ENCODE results near the gene IRF5.

DNA sequence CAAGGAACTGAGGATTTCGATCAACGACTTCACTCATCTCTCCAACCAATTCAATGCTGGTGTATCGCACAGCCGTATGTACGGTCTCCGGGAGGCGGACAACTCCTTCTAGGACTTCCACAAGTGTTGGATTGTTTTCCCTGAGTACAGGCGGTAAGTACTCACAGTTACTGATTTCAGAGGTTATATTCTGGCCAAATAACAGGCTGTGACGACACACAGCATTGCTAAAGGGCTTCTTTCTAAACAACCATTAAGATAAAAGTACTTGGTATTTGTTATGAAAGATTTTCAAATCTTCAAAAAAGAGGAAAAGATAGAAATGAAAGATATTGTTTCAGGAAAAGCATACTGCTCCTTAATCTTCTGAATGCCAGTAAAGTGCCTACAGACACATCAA, 52.2 kb downstream of the IRF5 start:
- TF ChIP-seq EZH2 (IDR thresholded peaks at IDR 0.05; ENCODE audit: borderline replicate concordance, insufficient read depth, low read length, poor library complexity, severe bottlenecking): no peak
- TF ChIP-seq POLR2AphosphoS5 (IDR thresholded peaks at IDR 0.05): no peak
- TF ChIP-seq, protein P1, sequence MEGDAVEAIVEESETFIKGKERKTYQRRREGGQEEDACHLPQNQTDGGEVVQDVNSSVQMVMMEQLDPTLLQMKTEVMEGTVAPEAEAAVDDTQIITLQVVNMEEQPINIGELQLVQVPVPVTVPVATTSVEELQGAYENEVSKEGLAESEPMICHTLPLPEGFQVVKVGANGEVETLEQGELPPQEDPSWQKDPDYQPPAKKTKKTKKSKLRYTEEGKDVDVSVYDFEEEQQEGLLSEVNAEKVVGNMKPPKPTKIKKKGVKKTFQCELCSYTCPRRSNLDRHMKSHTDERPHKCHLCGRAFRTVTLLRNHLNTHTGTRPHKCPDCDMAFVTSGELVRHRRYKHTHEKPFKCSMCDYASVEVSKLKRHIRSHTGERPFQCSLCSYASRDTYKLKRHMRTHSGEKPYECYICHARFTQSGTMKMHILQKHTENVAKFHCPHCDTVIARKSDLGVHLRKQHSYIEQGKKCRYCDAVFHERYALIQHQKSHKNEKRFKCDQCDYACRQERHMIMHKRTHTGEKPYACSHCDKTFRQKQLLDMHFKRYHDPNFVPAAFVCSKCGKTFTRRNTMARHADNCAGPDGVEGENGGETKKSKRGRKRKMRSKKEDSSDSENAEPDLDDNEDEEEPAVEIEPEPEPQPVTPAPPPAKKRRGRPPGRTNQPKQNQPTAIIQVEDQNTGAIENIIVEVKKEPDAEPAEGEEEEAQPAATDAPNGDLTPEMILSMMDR (IDR thresholded peaks at IDR 0.05; ENCODE audit: poor library complexity, severe bottlenecking): no peak
- TF ChIP-seq EP300 (conservative IDR thresholded peaks at IDR 0.05; ENCODE audit: poor library complexity, severe bottlenecking): no peak

Measured in neural cell (in vitro differentiated cells).